Gastrocnemius medialis (tissue), 4 donors: ENCODE results near the gene CELF4. TPM values are rescaled to one million over a fixed set of nuclear protein-coding genes. Genes with fewer than 3 reads are reported as not detected.
A peak's percentile ranks its signal among the peaks of the same experiment; 100 is the strongest.

Experiments
- ATAC-seq, 2 donors: fragments of 150-250 bp; one replicate each; pipeline ENCODE4 v1.9.1; 2016
- DNase-seq, 2 donors: peaks; one replicate each; pipeline ENCODE4 v3.0.0-alpha.2; 2019
- H3K27ac ChIP-seq, 4 donors: fragments of 200-600 bp; sonication (generic); 1 replicate in 1 of 4; 2 replicates in 3 of 4; pipeline ENCODE4 v1.5.1; 2016 to 2018; ENCODE audit warnings: mild to moderate bottlenecking in 2 of 4, moderate library complexity in 1 of 4
- H3K27me3 ChIP-seq, 3 donors: fragments of 200-600 bp; sonication (generic) in 2 of 3; 1 replicate in 1 of 3; 2 replicates in 2 of 3; pipeline versions ENCODE4 v1.5.1 to v1.6.0; 2016 to 2019; ENCODE audit warnings: mild to moderate bottlenecking in 1 of 3, moderate library complexity in 1 of 3
- H3K36me3 ChIP-seq, 2 donors: fragments of 200-600 bp; sonication (generic) in 1 of 2; one replicate each; pipeline ENCODE4 v1.5.1; 2017 to 2018
- H3K4me1 ChIP-seq, 2 donors: fragments of 200-600 bp; sonication (generic) in 1 of 2; one replicate each; pipeline ENCODE4 v1.5.1; 2016 to 2017; ENCODE audit warnings: mild to moderate bottlenecking in 2 of 2
- H3K4me3 ChIP-seq, 4 donors: fragments of 200-600 bp; sonication (generic) in 3 of 4; 1 replicate in 1 of 4; 2 replicates in 3 of 4; pipeline ENCODE4 v1.5.1; 2016 to 2019; ENCODE audit warnings: mild to moderate bottlenecking in 2 of 4
- H3K9me3 ChIP-seq, 3 donors: fragments of 200-600 bp; sonication (generic) in 2 of 3; 1 replicate in 1 of 3; 2 replicates in 2 of 3; pipeline ENCODE4 v1.5.1; 2016 to 2019
- POLR2A ChIP-seq, 2 donors: fragments of 450-650 bp; IDR thresholded peaks; one replicate each; pipeline ENCODE4 v1.6.1; 2017; ENCODE audit warnings: antibody characterized with exemption in 2 of 2, mild to moderate bottlenecking in 2 of 2, moderate library complexity in 2 of 2
- in situ Hi-C, 4 donors: fragments of 200-750 bp; cut with MboI; loops; one replicate each; pipeline versions ENCODE4 v1.15.0 to v1.8.0; 2017; ENCODE audit warnings: low sequenced_read_pairs in 4 of 4
- intact Hi-C: fragments of 100-400 bp; cut with DNase I; formaldehyde crosslinking; loops from one replicate; pipeline ENCODE4 v1.15.1; 2023; ENCODE audit warnings: low total_unique reads
- total RNA-seq, 4 donors: library from RNA; depleted of rRNA; stranded (reverse); fragments of >200 nt; gene quantifications; one replicate each; pipeline versions ENCODE4 v1.1.0 to v1.2.3, GENCODE V29; 2016
- TF ChIP-seq, protein P1 (sequence below), 5 experiments: fragments of 450-650 bp in 3 of 5; fragments of 200-600 bp in 2 of 5; sonication (generic) in 2 of 5; IDR thresholded peaks in 4 of 5; conservative IDR thresholded peaks in 1 of 5; 1 replicate in 4 of 5; 2 replicates in 1 of 5; pipeline ENCODE4 v1.5.1; 2016 to 2019; ENCODE audit warnings: antibody characterized with exemption in 5 of 5, mild to moderate bottlenecking in 3 of 5, moderate library complexity in 3 of 5

Gene CELF4
- total RNA-seq, 4 donors from 2014 or later: not detected

DNA sequence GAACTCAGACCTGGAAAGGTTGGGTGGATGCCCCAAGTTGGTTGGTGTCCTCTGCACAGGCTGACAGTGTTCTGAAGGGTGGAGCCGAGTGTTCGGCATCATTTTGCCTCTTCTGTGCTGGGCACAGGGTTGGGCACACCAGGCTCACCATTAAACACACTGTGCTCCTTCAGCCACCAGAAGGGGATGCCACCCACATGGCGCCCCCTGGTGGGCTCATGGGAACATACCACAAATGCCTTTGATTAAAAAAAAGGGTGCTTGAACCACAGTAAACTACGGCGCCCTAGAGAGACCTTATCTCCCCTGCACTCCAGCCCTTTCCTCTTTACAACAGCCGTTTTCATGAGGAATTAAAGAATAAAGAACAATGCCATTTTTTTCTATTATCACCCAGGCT lies 89.4 kb downstream of the CELF4 start:
- H3K4me3 ChIP-seq: no peak overlapping the region
- no peak overlapping the region for H3K27ac ChIP-seq
- no peaks in the 10 kb centered on the region for H3K36me3 ChIP-seq
- DNase-seq (no peak), ATAC-seq (no peak)
- in situ Hi-C loops: no loop called here
- no peak for TF ChIP-seq POLR2A (IDR thresholded peaks at IDR 0.05)
- TF ChIP-seq, protein P1, sequence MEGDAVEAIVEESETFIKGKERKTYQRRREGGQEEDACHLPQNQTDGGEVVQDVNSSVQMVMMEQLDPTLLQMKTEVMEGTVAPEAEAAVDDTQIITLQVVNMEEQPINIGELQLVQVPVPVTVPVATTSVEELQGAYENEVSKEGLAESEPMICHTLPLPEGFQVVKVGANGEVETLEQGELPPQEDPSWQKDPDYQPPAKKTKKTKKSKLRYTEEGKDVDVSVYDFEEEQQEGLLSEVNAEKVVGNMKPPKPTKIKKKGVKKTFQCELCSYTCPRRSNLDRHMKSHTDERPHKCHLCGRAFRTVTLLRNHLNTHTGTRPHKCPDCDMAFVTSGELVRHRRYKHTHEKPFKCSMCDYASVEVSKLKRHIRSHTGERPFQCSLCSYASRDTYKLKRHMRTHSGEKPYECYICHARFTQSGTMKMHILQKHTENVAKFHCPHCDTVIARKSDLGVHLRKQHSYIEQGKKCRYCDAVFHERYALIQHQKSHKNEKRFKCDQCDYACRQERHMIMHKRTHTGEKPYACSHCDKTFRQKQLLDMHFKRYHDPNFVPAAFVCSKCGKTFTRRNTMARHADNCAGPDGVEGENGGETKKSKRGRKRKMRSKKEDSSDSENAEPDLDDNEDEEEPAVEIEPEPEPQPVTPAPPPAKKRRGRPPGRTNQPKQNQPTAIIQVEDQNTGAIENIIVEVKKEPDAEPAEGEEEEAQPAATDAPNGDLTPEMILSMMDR (IDR thresholded peaks at IDR 0.05 in 4 of 5, conservative IDR thresholded peaks at IDR 0.05 in 1 of 5): peak in 1 of 5 experiments; percentile 32
- H3K9me3 ChIP-seq: no peaks in the 10 kb centered on the region
- no peaks in the 10 kb centered on the region for H3K4me1 ChIP-seq
- intact Hi-C loops: no loop called here
- peaks cover 0 to 9% (median 3%) of the 10 kb centered on the region in 3 donors for H3K27me3 ChIP-seq

DNA sequence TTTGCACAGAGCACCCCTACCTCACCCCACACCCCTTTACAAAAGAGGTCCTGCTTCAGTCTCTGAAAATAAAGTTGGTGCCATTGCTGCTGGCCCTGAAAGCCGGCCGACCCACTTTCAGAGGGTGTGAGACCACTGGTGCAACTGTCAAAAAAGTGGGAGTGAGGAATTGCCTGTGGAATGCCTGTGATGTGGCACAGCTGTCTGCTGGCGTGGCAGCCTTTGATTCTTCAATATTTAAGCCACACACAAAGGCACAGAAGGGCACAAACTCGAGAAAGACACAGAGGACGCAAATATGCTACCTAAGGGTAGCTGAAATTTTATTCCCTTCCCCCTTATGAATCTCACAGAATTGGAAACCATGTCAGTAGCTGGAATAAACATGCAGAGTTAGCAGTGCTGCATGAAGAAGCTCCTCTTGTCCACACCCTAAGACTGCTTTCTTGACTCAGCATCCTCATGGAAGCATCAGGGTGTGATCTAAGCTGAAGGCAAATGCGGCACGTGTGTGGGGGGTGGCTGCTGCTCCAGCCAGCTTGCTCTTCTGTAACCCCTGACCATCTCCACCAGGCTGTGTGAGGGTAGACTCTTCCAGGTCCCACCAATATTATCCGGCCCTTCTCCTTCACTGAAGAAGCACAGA lies 92.3 kb downstream of the CELF4 start:
- in situ Hi-C loops (no loop called here), intact Hi-C loops (no loop called here)
- Histone ChIP-seq H3K27ac (no peak overlapping the region), H3K36me3 (no peaks in the 10 kb centered on the region), H3K27me3 (peaks cover 0 to 9% (median 3%) of the 10 kb centered on the region in 3 donors), H3K9me3 (no peaks in the 10 kb centered on the region), H3K4me1 (no peaks in the 10 kb centered on the region), H3K4me3 (no peak overlapping the region)
- no peak for DNase-seq
- TF ChIP-seq, protein P1 (IDR thresholded peaks at IDR 0.05 in 4 of 5, conservative IDR thresholded peaks at IDR 0.05 in 1 of 5): no peak
- no peak for TF ChIP-seq POLR2A (IDR thresholded peaks at IDR 0.05)
- ATAC-seq: no peak

DNA sequence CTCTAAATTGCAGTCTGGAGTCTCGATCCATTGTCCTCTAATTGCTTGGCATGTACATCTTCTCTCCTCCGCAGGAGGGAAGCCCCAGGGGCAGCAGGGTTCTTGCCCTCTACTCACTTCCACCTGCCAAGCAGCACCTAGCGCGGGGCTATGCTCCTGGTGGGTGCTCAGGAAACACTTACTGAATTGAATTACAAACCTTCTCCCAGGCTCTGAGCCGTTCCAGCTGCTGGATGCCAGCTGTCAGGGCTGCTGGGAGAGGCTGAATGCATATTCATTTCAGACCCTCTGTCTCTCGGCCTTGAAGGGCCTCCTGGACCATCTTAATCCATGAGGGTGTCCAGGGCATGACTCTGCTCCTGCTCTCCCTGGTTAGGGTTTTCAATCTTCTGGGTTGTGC lies 94.0 kb downstream of the CELF4 start:
- Histone ChIP-seq H3K9me3 (no peaks in the 10 kb centered on the region), H3K27me3 (peaks cover 0 to 9% (median 0%) of the 10 kb centered on the region in 3 donors), H3K36me3 (no peaks in the 10 kb centered on the region), H3K4me3 (no peak overlapping the region), H3K4me1 (no peaks in the 10 kb centered on the region), H3K27ac (no peak overlapping the region)
- in situ Hi-C loops (no loop called here), intact Hi-C loops (no loop called here)
- TF ChIP-seq, protein P1 (IDR thresholded peaks at IDR 0.05 in 4 of 5, conservative IDR thresholded peaks at IDR 0.05 in 1 of 5): no peak
- no peak for TF ChIP-seq POLR2A (IDR thresholded peaks at IDR 0.05)
- ATAC-seq (no peak), DNase-seq (no peak)

DNA sequence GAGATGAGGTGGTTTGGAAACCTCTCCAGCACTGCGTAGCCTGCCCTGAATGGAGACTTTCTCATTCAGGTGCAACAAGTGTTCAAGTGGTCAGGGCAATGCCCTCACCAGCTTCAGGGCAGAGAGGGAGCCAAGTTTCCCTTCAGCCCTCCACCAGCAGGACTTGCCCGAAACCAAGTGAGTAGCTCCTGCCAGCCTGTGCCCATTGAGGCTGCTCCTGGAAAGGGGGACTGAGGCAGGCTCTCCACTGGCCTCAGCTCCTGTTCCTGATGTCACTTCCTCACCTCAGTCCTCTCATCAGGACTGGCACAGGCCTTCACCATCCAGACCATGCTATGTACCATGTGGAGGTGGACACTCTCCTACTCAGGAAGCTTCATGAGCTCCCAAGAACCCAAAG lies 94.6 kb downstream of the CELF4 start:
- H3K36me3 ChIP-seq: no peaks in the 10 kb centered on the region
- TF ChIP-seq POLR2A (IDR thresholded peaks at IDR 0.05): no peak
- TF ChIP-seq, protein P1 (IDR thresholded peaks at IDR 0.05 in 4 of 5, conservative IDR thresholded peaks at IDR 0.05 in 1 of 5): no peak
- no peak overlapping the region for H3K4me3 ChIP-seq
- H3K27ac ChIP-seq: no peak overlapping the region
- H3K4me1 ChIP-seq: no peaks in the 10 kb centered on the region
- no peaks in the 10 kb centered on the region for H3K9me3 ChIP-seq
- H3K27me3 ChIP-seq: peaks cover 0 to 5% (median 2%) of the 10 kb centered on the region in 3 donors
- intact Hi-C loops (no loop called here), in situ Hi-C loops (no loop called here)
- ATAC-seq: no peak
- DNase-seq: no peak
